GM08714 (cell line): ENCODE results near the gene BBS4.

ENCODE experiments used
- H3K4me3 ChIP-seq: fragments of 200-500 bp; sonication (Bioruptor generic); 2 replicates; pipeline ENCODE4 v1.5.1; 2014; ENCODE audit warnings: mild to moderate bottlenecking, low read length, inconsistent platforms
- ZNF274 ChIP-seq: IDR thresholded peaks from 2 replicates; pipeline ENCODE4 v1.6.1; 2012; ENCODE audit warnings: mild to moderate bottlenecking, low read depth, low read length

BBS4 gene

DNA sequence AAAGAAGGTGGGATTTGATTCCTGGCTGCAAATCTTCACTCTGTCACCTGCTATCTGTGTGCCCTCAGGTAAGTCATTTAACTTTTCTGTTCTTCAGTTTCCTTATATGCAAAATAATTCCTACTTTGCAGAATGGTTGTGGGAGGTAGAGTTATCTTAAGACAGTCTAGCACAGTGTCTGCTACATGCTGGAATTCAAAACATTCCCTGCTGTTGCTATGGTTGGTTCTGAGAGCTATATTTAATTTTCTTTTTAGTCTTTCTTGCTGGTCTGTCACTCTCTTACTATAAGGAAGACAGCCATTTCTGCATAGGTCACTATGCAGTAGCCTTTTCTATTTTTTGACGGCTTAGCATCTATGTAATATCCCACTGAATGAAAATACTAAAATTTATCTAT lies 101.5 kb downstream of the BBS4 start:
- no peak for TF ChIP-seq ZNF274
- no peak overlapping the region for H3K4me3 ChIP-seq
